Lower lobe of right lung (tissue), 2 donors: ENCODE measurements around the gene ITPKC. TPM values are rescaled to one million over a fixed set of nuclear protein-coding genes. Genes with fewer than 3 reads are reported as not detected.

Experiments used
- ATAC-seq, 2 donors: fragments of 200-7000 bp; cut with Tn5 transposase; one replicate each; pipeline ENCODE4 v1.9.1; 2020 to 2022; ENCODE audit warnings: mild to moderate bottlenecking in 2 of 2, moderate library complexity in 2 of 2
- DNase-seq: peaks from one replicate; pipeline ENCODE4 v3.0.0-alpha.2; 2020
- H3K27ac ChIP-seq: fragments of 200-600 bp; one replicate; pipeline ENCODE4 v1.8.0; 2022
- H3K27me3 ChIP-seq: fragments of 200-600 bp; one replicate; pipeline ENCODE4 v1.8.0; 2022; ENCODE audit warnings: low read depth
- H3K36me3 ChIP-seq: fragments of 200-600 bp; one replicate; pipeline ENCODE4 v1.8.0; 2022; ENCODE audit warnings: mild to moderate bottlenecking
- H3K4me1 ChIP-seq: fragments of 200-600 bp; one replicate; pipeline ENCODE4 v1.8.0; 2022
- H3K4me3 ChIP-seq: fragments of 200-600 bp; one replicate; pipeline ENCODE4 v1.8.0; 2022; ENCODE audit warnings: mild to moderate bottlenecking
- H3K9me3 ChIP-seq: fragments of 200-600 bp; one replicate; pipeline ENCODE4 v1.8.0; 2022
- intact Hi-C: fragments of 100-400 bp; cut with DNase I; formaldehyde crosslinking; loops from one replicate; pipeline ENCODE4 v1.11.0; 2022
- total RNA-seq: library from RNA; stranded (reverse); fragmentation: NEBNext Ultra II Directional; extraction: Animal tissue kit (Norgen Biotek cat#: 25700); gene quantifications from one replicate; pipeline ENCODE4 v1.2.1, GENCODE V29; 2021
- TF ChIP-seq, protein P1 (sequence below): fragments of 200-600 bp; IDR thresholded peaks from one replicate; pipeline ENCODE4 v1.8.0; 2022; ENCODE audit warnings: antibody characterized with exemption, mild to moderate bottlenecking
- donor health status: DM: no; HTN: yes; CAD: no; lungs with severe emphysema.

Gene ITPKC
- total RNA-seq, 1 donor from 2014 or later, result 34.9 TPM

DNA sequence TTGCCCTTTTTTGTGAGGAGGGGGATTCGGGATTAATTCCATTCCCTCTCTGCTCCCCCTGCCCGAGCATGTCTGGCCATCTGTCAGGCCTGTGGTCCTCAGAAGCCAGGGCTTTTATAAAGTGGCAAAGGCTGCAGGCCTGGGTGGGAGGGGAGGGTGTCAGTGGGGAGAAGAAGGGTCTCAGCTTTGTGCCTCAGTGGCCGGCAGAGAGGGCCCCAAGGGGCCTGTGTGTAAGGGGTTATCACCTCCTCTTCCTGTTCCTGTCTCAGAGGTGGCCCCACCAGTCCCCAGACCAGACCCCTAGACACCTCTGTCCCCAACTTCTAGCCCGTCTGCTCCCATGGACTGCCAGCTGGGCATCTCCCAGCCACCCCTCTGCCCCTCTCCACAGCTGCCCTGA is 23.0 kb upstream of the ITPKC start:
- no peaks in the 10 kb centered on the region for H3K9me3 ChIP-seq
- no peak for DNase-seq
- peaks cover 40% of the 10 kb centered on the region for H3K36me3 ChIP-seq
- ATAC-seq, result no peak
- no peaks in the 10 kb centered on the region for H3K27me3 ChIP-seq
- intact Hi-C loops, result no loop called here
- TF ChIP-seq, protein P1, sequence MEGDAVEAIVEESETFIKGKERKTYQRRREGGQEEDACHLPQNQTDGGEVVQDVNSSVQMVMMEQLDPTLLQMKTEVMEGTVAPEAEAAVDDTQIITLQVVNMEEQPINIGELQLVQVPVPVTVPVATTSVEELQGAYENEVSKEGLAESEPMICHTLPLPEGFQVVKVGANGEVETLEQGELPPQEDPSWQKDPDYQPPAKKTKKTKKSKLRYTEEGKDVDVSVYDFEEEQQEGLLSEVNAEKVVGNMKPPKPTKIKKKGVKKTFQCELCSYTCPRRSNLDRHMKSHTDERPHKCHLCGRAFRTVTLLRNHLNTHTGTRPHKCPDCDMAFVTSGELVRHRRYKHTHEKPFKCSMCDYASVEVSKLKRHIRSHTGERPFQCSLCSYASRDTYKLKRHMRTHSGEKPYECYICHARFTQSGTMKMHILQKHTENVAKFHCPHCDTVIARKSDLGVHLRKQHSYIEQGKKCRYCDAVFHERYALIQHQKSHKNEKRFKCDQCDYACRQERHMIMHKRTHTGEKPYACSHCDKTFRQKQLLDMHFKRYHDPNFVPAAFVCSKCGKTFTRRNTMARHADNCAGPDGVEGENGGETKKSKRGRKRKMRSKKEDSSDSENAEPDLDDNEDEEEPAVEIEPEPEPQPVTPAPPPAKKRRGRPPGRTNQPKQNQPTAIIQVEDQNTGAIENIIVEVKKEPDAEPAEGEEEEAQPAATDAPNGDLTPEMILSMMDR, result no peak
- H3K27ac ChIP-seq, result no peak overlapping the region
- peaks cover 13% of the 10 kb centered on the region for H3K4me1 ChIP-seq
- H3K4me3 ChIP-seq, result no peak overlapping the region

DNA sequence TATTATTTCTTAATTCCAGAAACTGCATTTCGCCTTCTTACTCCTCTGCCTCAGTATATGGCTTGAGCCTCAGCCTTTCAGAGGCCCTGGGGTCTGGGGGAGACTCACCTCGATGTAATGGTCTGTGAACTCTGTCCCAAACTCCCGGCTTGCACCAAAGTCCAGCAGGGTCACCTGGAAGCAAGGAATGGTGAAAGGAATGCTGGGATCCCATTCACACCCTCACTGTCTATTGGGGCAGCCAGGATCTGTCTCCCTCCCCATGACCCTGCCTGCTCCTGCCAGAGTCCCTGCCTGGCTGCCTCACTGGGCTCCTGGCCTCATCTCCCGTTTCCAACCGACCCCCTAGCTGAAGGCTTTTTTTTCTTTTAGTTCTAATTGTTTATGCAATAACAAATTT is 21.0 kb upstream of the ITPKC start:
- H3K36me3 ChIP-seq, result peaks cover 55% of the 10 kb centered on the region
- ATAC-seq, result no peak
- H3K4me1 ChIP-seq, result peaks cover 7% of the 10 kb centered on the region
- intact Hi-C loops, result no loop called here
- no peak for DNase-seq
- H3K9me3 ChIP-seq, result no peaks in the 10 kb centered on the region
- H3K27me3 ChIP-seq, result no peaks in the 10 kb centered on the region
- TF ChIP-seq, protein P1, result no peak
- H3K4me3 ChIP-seq, result no peak overlapping the region
- H3K27ac ChIP-seq, result no peak overlapping the region

DNA sequence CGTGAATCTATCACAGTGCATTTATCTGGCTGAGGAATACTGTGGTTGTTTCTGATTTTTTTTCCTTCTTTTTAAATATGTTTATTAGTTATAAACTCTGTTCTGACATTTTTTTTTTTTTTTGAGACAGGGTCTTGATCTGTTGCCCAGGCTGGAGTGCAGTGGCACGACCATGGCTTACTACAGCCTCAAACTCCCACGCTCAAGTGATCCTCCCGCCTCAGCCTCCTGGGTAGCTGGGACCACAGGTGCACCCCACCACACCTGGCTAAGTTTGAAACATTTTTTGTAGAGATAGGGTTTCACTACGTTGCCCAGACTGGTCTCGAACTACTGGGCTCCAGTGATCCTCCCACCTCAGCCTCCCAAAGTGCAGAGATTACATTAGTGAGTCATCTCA is 19.9 kb upstream of the ITPKC start:
- no peak overlapping the region for H3K4me3 ChIP-seq
- no peak overlapping the region for H3K27ac ChIP-seq
- no peak for ATAC-seq
- TF ChIP-seq, protein P1, result no peak
- peaks cover 66% of the 10 kb centered on the region for H3K36me3 ChIP-seq
- intact Hi-C loops, result no loop called here
- H3K27me3 ChIP-seq, result no peaks in the 10 kb centered on the region
- no peaks in the 10 kb centered on the region for H3K4me1 ChIP-seq
- DNase-seq, result no peak
- H3K9me3 ChIP-seq, result no peaks in the 10 kb centered on the region

DNA sequence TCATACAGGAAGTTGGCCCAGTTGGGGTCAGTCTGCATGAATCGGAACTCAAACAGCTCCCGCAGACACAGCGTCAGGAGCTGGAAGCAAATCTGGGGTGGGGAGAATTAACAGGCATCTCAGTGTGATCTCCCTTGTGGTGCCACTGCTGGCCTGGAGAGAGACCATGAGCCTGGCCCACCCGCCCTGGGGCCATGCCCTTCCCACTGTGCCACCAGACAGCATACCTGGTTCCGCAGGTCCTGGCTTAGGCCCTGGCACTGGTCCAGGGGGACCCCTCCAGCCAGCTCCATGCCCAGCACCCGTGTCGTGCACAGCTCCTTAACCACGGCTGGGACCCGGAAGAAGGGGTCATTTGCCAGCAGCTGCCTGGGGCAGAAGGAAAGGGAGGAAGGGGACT is 16.8 kb upstream of the ITPKC start:
- DNase-seq, result no peak
- peaks cover 74% of the 10 kb centered on the region for H3K36me3 ChIP-seq

DNA sequence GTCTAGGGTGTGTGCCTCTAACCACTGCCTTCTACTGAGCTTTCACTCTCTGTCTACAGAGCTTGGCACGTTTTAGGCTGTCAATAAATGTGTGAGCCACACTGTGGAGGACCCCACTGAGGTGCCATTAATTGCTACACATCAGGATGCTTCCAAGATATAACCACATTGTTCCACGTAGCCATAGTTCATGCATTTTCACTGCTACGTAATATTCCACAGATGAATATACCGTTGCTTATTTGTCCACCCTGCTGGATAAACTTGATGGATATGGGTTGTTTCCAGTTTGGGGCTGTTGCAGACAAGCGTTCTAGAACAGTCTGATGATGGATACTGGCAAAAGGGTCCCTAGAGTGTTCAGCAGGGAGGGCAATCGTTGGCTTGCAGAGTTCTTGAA is 15.2 kb upstream of the ITPKC start:
- TF ChIP-seq, protein P1, result no peak
- ATAC-seq (no peak), DNase-seq (no peak)
- intact Hi-C loops, result no loop called here
- Histone ChIP-seq H3K27me3 (no peaks in the 10 kb centered on the region), H3K36me3 (peaks cover 79% of the 10 kb centered on the region), H3K4me3 (no peak overlapping the region), H3K4me1 (no peaks in the 10 kb centered on the region), H3K27ac (no peak overlapping the region), H3K9me3 (no peaks in the 10 kb centered on the region)

More for the DNA sequence above, 16.8 kb upstream of the ITPKC start:
- TF ChIP-seq, protein P1, result no peak
- Histone ChIP-seq H3K27me3 (no peaks in the 10 kb centered on the region), H3K27ac (no peak overlapping the region), H3K9me3 (no peaks in the 10 kb centered on the region), H3K4me1 (no peaks in the 10 kb centered on the region), H3K4me3 (no peak overlapping the region)
- ATAC-seq, result no peak
- intact Hi-C loops, result no loop called here
